Measurements from ENCODE around the gene SRSF11.
A peak's percentile ranks its signal among the peaks of the same experiment; 100 is the strongest.

SRSF11 gene

DNA sequence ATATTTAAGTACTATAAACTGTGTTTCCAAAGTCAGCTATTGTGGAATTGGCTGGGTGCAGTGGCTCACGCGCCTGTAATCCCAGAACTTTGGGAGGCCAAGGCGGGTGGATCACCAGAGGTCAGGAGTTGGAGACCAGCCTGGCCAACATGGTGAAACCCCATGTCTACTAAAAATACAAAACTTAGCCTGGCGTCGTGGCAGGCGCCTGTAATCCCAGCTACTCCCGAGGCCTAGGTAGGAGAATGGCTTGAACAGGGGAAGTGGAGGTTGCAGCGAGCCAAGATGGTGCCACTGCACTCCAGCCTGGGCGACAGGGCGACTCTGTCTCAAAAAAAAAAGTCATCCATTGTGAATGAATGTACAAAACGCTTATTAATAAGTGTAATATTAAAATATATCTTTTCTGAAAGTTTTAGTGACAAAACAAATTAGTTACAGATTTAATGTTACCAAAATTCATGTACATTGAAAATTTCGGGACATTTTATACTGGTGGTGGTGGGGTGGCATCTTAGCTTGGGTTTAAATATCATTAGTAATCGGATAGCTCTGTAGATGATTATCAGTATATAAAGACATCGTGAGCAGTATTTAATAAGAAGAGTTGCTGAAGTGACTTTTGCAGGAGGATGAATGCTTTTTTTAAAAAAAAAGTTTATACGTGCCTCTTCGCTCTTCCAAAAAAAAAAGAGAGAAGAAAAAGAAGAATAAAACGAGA is 503 bp upstream of the SRSF11 start:
- no peak for DNase-seq (ENCODE audit: low read depth, low spot score)

DNA sequence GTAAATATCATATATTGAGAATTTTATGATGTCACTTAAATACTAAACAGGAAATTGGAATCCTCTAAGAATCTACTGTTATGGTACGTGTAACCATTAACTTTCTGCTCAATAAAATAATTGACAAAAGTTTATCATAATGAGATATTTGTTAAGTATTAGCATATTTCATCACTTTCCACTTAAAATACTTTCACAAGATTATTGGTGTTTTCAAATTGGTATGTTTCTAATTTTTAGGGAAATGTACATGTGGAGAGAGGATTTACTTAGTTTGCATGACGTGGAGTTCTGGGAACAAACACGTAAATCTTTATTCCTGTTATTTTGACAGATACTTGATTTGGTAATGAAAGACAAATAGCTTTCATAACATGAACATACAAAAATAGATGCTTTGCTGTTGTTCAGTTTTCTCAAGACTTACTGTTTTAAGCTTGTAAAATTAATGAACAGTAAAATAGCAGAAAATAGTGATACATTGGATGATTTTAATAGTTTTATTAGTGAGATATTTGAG is 1.6 kb downstream of the SRSF11 start:
- no peak for DNase-seq (ENCODE audit: low read depth, low spot score)

DNA sequence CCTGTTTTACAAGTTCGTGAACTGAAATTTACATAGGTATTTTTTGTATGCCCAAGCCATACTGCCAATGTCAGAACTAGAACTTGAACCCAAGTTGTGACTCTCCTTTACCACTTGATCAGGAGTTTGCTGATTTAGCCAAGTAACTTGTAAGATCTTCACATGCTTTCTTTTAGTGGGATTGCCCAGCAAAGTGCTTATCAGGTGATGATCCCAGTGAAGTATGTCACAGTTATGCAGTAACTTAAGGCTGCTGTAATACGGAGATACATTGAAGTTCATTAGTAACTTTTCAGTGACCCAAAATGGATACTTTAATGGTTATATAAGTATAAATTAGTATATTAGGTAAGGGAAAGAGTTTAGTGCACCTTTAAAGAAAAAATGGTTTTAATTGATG is 3.8 kb downstream of the SRSF11 start:
- no peak for DNase-seq (ENCODE audit: low read depth, low spot score)

DNA sequence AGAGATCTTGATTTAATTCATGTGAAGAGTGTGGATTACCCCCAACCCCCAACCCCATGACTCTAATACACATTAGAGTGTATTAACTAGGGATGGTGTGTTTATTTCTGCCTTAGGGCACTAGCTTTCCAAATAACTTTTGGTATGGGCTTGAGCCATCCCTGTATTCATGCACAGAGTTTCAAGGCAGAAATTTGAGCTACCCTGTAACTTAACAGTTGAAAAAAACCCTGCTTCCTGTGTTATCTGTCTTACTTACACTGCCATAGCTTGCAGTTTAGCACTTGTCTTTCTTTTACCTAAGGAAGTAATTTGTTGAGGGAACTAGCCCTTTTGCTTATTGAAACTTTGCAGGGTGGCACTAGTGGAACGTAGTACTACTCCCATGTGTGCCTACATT is 6.3 kb downstream of the SRSF11 start:
- DNase-seq (ENCODE audit: low read depth, low spot score), result no peak

DNA sequence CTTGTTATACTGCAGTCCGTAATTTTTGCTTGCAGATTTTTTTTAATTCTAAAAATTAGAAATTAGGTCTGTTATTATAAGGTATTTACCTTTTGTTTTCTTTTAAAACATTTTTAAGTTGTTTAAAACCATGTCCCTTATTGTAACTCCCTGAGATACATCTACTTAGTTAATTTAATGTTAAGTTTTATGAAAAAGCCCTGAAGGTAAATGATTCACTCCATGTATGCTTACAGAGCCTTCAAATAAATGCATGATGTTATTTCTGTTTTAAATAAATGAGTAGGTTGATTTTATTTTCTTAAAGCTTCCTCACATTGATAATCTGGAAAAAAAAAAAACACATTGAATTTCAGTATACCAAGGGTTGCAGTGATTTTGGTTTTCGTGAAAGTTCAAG is 7.5 kb downstream of the SRSF11 start:
- DNase-seq (ENCODE audit: low read depth, low spot score), result no peak

DNA sequence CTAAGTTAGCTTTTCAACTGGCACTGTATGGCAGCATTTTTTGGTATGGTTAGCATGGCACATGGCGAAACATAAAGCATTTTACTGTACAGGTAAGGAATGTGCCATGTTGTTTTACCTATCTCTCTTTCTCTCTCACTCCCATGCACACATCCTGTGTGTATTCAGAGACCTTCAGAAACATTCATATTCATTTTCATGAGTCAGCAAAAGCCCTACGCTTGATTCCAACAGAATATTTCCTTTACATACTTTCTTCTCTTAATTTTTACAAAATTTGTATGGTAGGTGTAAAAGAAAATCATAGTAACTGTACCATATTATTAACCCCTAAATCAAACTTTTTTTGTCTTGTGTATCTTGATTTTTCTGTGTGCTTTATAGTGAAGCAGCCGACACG is 10.3 kb downstream of the SRSF11 start:
- no peak for DNase-seq (ENCODE audit: low read depth, low spot score)

DNA sequence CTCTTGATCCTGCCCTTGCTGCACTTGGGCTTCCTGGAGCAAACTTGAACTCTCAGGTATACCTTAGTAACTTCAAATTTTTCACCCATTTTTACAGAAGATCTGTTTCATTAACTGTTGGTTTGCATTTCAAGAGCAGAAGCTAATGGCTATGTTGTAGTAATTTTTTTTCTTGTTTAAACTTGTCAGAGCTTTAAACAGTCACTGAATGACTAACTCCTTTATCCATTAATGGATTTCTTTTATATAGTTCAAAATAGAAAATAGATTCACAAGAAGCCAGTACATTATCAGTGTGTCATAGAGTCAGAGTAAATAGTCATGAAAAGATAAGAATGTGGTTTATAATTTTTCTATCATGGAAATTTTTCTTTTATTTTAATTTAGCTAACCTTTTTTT is 13.6 kb downstream of the SRSF11 start:
- no peak for DNase-seq (ENCODE audit: low read depth, low spot score)

DNA sequence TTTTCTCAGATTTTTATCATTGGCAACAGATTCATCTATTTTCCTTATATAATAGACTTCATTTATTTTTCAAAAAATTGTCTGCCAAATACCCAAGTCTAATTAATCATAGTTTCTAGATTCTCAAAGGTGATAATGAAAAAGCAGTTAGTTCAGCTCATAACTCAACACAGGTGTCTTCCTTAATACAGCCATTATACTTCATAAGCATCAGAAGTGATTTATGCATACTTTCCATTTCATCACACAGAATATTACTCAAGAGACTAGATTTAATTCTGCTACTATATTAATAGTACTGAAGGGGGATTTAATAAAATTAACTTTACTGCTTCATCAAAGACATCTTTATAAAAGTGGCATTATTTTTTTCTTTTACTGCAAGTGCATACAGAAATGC is 18.8 kb downstream of the SRSF11 start:
- DNase-seq (ENCODE audit: low read depth, low spot score), result no peak

DNA sequence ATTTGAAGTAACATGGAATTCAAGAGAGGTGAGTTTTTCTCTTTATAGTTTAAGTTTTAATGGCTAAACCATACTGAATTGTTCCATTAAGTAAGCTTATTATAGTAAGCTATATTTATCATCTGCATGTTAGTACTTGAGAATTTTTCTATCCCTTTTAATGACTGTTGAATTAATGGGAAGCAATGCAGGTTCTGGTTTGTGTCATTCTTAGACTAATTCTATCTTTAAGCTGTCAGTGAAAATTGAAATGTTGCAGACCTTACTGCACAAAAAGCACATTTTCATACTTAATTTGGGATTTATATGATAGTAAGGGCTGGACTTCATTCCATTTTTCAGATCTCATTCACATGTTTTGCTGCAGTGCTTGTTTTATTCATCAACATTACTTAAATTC is 25.9 kb downstream of the SRSF11 start:
- no peak for DNase-seq (ENCODE audit: low read depth, low spot score)

DNA sequence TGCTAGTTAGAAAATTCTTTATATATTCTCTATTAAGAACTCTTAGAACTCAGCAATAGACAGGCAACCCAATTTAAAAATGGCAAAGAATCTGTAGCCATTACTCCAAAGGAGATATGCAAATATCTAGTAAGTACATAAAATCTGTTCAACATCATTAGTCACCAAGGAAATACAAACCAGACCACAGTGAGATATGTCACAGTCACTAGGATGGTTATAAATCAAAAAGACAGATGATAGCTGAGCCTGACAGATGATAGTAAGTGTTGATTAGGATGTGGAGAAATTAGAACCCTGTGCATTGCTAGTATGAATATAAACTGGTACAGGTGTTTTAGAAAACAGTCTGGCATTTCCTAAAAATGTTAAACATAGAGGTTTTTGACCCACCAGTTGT is 26.6 kb downstream of the SRSF11 start:
- DNase-seq (ENCODE audit: low read depth, low spot score), result no peak

DNA sequence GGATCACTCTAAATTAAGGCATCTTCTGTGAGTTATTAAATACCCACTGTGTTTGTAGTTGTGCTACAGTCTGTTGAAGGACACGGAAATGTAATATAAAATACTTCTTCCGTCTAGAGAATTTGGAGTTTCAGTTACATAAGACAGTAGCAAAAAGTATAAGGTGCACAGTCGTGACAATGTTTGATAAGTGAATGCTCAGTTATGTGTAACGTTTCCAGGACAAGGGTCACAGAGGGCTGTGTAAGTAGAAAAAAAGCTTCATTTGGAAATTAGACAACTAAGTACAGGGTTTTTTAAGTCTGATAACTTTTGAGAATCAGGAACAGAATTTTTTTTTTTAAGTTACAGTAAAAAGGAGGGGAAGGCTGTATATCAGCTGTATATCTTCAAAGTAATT is 27.5 kb downstream of the SRSF11 start:
- no peak for DNase-seq (ENCODE audit: low read depth, low spot score)

DNA sequence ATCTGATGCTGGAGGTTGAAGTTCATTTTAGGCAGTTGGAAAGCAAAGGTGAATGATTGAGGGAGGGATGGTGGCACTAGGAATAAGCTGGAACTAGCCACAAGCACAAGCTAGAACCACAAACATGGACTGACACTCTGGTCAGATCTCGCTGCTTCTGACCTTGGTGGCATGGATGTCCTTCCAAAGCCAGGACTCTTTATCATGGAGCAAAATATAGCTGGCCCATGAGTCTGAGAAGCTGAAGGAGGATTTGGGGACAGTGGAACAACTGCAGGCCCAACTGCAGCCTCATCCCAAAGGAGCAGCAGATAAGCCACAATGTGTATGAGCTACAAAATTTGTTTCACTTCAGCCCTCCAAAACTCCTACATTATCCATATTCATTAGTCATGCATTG is 35.5 kb downstream of the SRSF11 start:
- no peak for DNase-seq (ENCODE audit: low read depth, low spot score)

DNA sequence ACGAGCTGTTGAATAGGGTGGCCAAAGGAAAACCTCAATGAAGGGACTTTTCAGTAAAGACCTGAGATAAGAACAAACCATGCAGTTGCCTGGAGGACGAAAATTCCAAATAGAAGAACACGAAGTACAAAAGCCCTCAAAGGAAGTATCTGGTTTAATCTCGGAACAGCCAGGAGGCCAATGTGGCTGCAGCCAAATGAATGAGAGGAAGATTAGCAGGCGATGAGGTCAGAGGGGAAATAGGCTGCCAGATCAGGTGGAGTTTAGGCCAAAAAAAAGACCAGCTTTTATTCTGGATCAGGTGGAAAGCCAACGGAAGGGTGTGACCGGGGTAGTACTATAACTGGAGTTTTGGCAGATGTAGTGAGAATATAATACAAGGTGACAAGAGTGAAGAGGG is 43.7 kb downstream of the SRSF11 start:
- DNase-seq (ENCODE audit: low read depth, low spot score), result peak; percentile 58

DNA sequence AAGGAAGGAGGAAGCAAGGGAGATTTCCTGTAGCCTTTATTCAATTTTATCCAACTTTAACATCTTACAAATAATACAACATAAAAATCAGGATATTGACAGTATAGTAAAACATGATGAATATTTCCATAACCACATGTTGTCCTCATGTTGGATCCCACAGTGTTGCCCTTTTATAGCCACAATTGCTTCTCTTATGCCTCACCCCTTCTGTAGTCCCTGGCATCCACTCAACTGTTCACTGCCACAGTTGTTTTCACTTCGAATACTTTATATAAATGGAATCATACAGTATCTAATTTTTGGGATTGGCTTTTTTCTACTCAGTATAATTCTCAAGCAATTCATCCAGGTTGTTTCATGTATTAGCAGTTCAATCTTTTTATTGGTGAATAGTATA is 44.8 kb downstream of the SRSF11 start:
- no peak for DNase-seq (ENCODE audit: low read depth, low spot score)

DNA sequence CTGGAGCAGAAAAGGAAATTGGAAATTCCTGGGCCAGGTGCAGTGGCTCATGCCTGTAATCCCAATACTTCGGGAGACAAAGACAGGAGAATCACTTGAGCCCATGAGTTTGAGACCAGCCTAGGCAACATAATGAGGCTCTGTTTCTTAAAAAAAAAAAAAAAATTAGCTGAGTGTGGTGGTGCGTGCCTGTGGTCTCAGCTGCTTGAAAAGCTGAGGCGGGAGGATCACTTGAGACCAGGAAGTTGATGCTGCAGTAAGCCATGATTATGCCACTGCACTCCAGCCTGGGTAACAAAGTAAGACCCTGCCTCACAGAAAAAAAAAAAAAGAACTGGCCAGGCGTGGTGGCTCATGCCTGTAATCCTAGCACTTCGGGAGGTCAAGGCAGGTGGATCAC is 56.7 kb downstream of the SRSF11 start:
- no peak for DNase-seq (ENCODE audit: low read depth, low spot score)

DNA sequence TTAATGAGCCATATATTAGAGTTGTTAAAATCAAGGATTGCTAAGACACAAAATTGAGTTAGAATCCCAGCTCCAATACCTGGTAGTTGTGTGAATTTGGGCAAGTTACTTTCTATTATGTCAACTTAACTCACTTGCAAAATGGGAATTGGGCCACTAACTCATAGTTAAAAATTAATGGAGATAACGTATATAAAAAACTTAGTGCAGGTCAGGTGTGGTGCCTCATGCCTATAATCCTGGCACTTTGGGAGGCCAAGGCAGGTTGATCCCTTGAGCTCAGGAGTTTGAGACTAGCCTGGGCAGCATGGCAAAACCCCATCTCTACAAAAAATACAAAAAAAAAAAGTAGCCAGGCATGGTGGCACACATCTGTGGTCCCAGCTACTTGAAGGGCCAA is 57.5 kb downstream of the SRSF11 start:
- DNase-seq (ENCODE audit: low read depth, low spot score), result no peak

DNA sequence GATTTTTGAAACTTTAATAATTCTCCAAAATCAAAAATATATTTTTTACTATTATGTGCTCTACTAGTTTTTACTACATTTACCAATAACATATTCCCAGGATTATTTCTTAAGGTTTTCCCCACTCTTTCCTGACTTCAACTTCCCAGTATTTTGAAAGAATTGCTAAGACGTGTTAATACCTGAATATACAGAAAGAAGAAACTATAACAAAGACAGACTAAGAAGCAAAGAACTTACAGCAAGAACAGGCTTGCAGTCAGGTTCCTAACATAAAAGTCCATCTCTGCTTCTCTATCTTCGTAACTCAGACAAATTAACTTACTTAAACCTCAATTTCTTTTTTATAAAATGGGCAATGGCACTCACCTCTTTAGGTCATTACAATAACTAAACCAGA is 63.2 kb downstream of the SRSF11 start:
- no peak for DNase-seq (ENCODE audit: low read depth, low spot score)

DNA sequence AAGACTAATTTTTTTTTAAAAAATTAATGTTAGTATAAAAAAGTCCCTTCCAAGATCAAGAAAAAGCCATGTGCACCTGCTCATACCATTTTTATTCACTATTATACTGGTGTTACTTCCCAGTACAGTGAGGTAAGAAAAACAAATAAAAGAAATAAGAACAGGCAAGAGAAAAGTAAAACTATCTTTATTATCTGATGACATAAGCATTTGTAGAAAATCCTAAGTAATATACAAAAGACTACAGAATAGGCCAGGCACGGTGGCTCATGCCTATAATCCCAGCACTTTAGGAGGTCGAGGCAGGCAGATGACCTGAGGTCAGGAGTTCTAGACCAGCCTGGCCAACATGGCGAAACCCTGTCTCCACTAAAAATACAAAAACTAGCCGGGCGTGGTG is 65.3 kb downstream of the SRSF11 start:
- no peak for DNase-seq (ENCODE audit: low read depth, low spot score)

DNA sequence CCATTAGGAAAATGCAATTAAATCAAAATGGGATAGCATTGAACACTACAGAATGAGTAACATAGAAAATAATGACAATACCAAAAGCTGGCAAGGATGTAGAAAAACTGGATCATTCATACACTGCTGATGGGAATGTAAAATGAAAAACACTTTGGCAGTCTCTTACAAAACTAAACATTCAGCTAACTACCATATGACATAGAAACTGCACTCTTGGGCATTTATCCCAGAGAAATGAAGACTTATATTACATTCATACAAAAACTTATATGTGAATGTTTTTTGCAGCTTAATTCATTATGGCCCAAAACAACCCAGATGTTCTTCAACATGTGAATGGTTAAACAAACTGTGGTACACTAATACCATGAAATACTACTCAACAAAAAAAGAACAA is 67.0 kb downstream of the SRSF11 start:
- no peak for DNase-seq (ENCODE audit: low read depth, low spot score)

DNA sequence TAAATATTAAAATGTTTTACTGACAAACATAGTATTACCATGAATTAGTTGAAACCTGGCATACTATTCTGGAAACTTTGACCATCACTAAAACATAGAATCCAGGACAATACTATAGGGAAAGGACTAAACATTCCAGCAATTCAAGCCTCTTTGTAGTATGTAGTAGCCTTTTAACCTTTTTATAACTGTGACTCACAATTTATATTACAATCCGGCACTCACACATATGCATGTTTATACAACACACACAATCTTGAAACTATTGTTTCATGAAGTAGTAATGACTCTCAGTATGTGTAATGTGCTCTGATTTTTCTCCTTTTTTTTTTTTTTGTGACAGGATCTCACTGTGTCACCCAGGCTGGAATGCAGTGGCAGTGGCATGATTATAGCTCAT is 69.0 kb downstream of the SRSF11 start:
- DNase-seq (ENCODE audit: low read depth, low spot score), result no peak

DNA sequence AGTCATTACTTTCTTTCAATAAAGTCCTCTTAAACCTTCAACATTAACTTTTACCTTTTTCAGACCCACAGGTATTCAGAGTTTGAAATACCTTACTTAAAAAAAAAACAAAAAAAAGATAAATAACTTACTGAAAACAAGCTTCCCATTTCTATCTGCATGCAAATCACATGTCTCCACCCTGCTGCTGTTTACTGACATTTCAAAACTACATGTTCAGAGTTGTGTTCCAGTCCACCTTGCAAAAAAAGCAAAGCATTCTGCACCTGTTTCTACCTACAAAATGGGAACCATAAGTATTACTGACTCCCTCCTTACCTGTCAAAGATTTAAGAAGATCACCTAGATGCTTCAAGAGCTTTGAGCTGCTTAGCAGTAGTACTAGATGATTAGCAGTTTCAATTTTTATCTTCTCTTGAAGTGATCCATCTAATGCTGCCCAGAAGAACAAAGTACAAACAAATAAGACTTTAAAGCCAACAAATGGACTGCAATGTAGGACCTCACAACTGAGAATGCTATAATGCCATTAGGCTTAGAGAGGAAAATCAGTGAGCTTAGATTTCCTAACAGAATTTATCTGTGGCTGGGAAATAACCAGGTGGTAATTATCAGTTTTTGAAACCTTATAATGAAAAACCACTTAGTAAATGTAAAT is 72.1 kb downstream of the SRSF11 start:
- no peak for DNase-seq (ENCODE audit: low read depth, low spot score)

DNA sequence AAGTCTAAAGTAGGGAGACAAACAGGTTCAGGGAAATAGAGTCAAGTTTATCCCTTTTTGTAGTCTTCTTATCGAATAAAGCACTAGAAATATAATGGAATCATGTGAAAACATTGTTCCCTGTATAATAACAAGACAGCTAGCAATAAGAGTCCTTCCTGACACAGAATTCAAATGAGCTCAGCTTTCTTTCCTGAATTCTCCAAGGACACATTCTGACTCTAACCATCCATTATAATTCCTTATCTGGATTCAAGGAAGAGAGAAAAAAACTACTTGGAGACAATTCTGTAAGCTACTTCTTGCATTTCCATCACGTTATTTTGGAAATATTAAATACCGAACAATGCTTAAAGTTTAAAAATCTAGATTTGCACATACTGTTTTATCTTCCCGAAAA is 74.6 kb downstream of the SRSF11 start:
- DNase-seq (ENCODE audit: low read depth, low spot score), result no peak

DNA sequence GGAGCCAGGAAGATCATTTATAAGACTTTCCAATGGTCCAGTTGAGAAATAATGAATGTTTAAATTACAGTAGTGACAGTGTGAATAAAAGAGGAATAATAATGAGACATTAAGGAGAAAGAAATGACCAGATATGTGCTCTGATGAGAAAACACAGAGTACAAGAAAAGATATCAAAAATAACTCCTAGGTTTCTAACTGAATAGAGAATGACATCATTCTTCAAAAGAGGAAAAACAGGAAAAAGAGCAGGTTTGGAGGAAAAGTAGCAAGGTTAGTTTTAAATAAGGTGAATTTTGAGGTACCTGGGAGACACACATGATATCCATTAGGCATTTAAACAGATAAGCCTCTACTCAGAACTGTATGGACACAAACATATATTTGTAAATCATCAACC is 78.3 kb downstream of the SRSF11 start:
- no peak for DNase-seq (ENCODE audit: low read depth, low spot score)
